Upper lobe of right lung (tissue), 1 donor: ENCODE data around the gene SDF4. TPM values are rescaled to one million over a fixed set of nuclear protein-coding genes. Genes with fewer than 3 reads are reported as not detected.

Source experiments
- ATAC-seq: fragments of 200-7000 bp; cut with Tn5 transposase; one replicate; pipeline ENCODE4 v1.9.1; 2020; ENCODE audit warnings: mild to moderate bottlenecking, moderate library complexity
- DNase-seq: peaks from one replicate; pipeline ENCODE4 v3.0.0-alpha.2; 2020
- H3K27ac ChIP-seq: fragments of 200-600 bp; one replicate; pipeline ENCODE4 v1.8.0; 2022
- H3K27me3 ChIP-seq: fragments of 200-600 bp; one replicate; pipeline ENCODE4 v1.8.0; 2022; ENCODE audit warnings: mild to moderate bottlenecking
- H3K36me3 ChIP-seq: fragments of 200-600 bp; one replicate; pipeline ENCODE4 v1.8.0; 2022
- H3K4me1 ChIP-seq: fragments of 200-600 bp; one replicate; pipeline ENCODE4 v1.8.0; 2022
- H3K4me3 ChIP-seq: fragments of 200-600 bp; one replicate; pipeline ENCODE4 v1.8.0; 2022; ENCODE audit warnings: mild to moderate bottlenecking
- H3K9me3 ChIP-seq: fragments of 200-600 bp; one replicate; pipeline ENCODE4 v1.8.0; 2022
- CTCF ChIP-seq: fragments of 200-600 bp; IDR thresholded peaks from one replicate; pipeline ENCODE4 v1.8.0; 2022; ENCODE audit warnings: antibody characterized with exemption
- intact Hi-C: fragments of 100-400 bp; cut with DNase I; formaldehyde crosslinking; loops from one replicate; pipeline ENCODE4 v1.11.0; 2022
- total RNA-seq: library from RNA; stranded (reverse); fragmentation: NEBNext Ultra II Directional; extraction: Animal tissue kit (Norgen Biotek cat#: 25700); gene quantifications from one replicate; pipeline ENCODE4 v1.2.1, GENCODE V29; 2021
- donor health status: DM: no; HTN: yes; CAD: no; lungs with severe emphysema.

The SDF4 gene
- total RNA-seq, 1 donor from 2014 or later, result 132 TPM

GRCh38 chr1:1204998-1205768 is 26.6 kb downstream of the SDF4 start:
- intact Hi-C loops, result no loop called here
- ATAC-seq, result no peak

GRCh38 chr1:1204425-1204920 is 27.3 kb downstream of the SDF4 start:
- Histone ChIP-seq H3K27ac (no peak overlapping the region), H3K9me3 (no peaks in the 10 kb centered on the region), H3K4me1 (peaks cover 6% of the 10 kb centered on the region), H3K36me3 (no peaks in the 10 kb centered on the region), H3K27me3 (peaks cover 29% of the 10 kb centered on the region), H3K4me3 (no peak overlapping the region)
- TF ChIP-seq CTCF, result no peak
- no peak for DNase-seq
- intact Hi-C loops, result no loop called here
- ATAC-seq, result no peak

More at GRCh38 chr1:1204998-1205768, 26.6 kb downstream of the SDF4 start:
- H3K9me3 ChIP-seq, result no peaks in the 10 kb centered on the region
- H3K4me3 ChIP-seq, result no peak overlapping the region
- no peak for TF ChIP-seq CTCF
- no peak overlapping the region for H3K27ac ChIP-seq
- peaks cover 6% of the 10 kb centered on the region for H3K4me1 ChIP-seq
- peaks cover 29% of the 10 kb centered on the region for H3K27me3 ChIP-seq
- H3K36me3 ChIP-seq, result no peaks in the 10 kb centered on the region
- DNase-seq, result no peak

GRCh38 chr1:1203561-1204424 is 28.0 kb downstream of the SDF4 start:
- intact Hi-C loops, result no loop called here
- Histone ChIP-seq H3K4me1 (peaks cover 6% of the 10 kb centered on the region), H3K27ac (no peak overlapping the region), H3K27me3 (peaks cover 29% of the 10 kb centered on the region), H3K9me3 (no peaks in the 10 kb centered on the region), H3K36me3 (no peaks in the 10 kb centered on the region), H3K4me3 (no peak overlapping the region)
- no peak for TF ChIP-seq CTCF
- ATAC-seq, result no peak
- DNase-seq, result no peak

- peaks cover 29% of the 10 kb centered on the region for H3K27me3 ChIP-seq
- no peaks in the 10 kb centered on the region for H3K36me3 ChIP-seq
- no peak overlapping the region for H3K27ac ChIP-seq
- intact Hi-C loops, result no loop called here
- ATAC-seq (no peak), DNase-seq (no peak)
- TF ChIP-seq CTCF, result no peak
- peaks cover 6% of the 10 kb centered on the region for H3K4me1 ChIP-seq
- no peaks in the 10 kb centered on the region for H3K9me3 ChIP-seq
- no peak overlapping the region for H3K4me3 ChIP-seq
Measured at GRCh38 chr1:1202831-1203560, 28.8 kb downstream of the SDF4 start.
